GM12865 (cell line): Measurements from ENCODE around the gene KIF5A.

ENCODE experiments used
- DNase-seq: peaks from one replicate; pipeline ENCODE4 v3.0.0; 2010; ENCODE audit warnings: low read depth
- H3K4me3 ChIP-seq: 2 replicates; pipeline ENCODE4 v1.5.1; 2011; ENCODE audit warnings: mild to moderate bottlenecking, low read depth, low read length, control low read depth
- CTCF ChIP-seq: IDR thresholded peaks from 2 replicates; pipeline ENCODE4 v1.5.1; 2011; ENCODE audit warnings: low read length, control low read depth, low read depth, inconsistent platforms; ENCODE audit not compliant: insufficient read depth; ENCODE audit errors: missing control alignments

The KIF5A gene

GRCh38 chr12:57548488-57548887 is 1.4 kb upstream of the KIF5A start:
- no peak for TF ChIP-seq CTCF
- DNase-seq: no peak
- H3K4me3 ChIP-seq: no peak overlapping the region

- peak overlapping the region; percentile 27 for H3K4me3 ChIP-seq
- no peak for DNase-seq
- TF ChIP-seq CTCF: no peak
Measured at GRCh38 chr12:57549203-57549908, 488 bp upstream of the KIF5A start.

GRCh38 chr12:57550641-57551549 is 1.1 kb downstream of the KIF5A start:
- H3K4me3 ChIP-seq: no peak overlapping the region
- TF ChIP-seq CTCF: no peak
- DNase-seq: no peak

- TF ChIP-seq CTCF: no peak
- H3K4me3 ChIP-seq: no peak overlapping the region
- no peak for DNase-seq
Measured at GRCh38 chr12:57551637-57552305, 1.9 kb downstream of the KIF5A start.

- DNase-seq: no peak
- TF ChIP-seq CTCF: no peak
Measured at GRCh38 chr12:57552306-57552651, 2.4 kb downstream of the KIF5A start.

GRCh38 chr12:57552835-57553313 is 3.0 kb downstream of the KIF5A start:
- H3K4me3 ChIP-seq: no peak overlapping the region
- DNase-seq: no peak
- no peak for TF ChIP-seq CTCF

More at GRCh38 chr12:57552306-57552651, 2.4 kb downstream of the KIF5A start:
- no peak overlapping the region for H3K4me3 ChIP-seq
